Activated CD4-positive, alpha-beta T cell treated with anti-CD3 and anti-CD28 coated beads, Interleukin-2, Interleukin-4, amounts not matched to agents 100 ng/mL and 50 ng/mL, durations not matched to agents 16 hours and 8 hours (primary cell): ENCODE results near the gene NUBP2.
"Not testable (repeated sequence)": the region's sequence is repeated elsewhere in the genome, so short reads cannot be mapped to it uniquely, and the experiment has no call there.

ENCODE experiments used
- DNase-seq: peaks from one replicate; pipeline ENCODE4 v3.0.0-alpha.2; 2020; ENCODE audit warnings: low spot score

The NUBP2 gene

GRCh38 chr16:1786242-1787055, 3.7 kb downstream of the NUBP2 start:
- no peak for DNase-seq

GRCh38 chr16:1787056-1787321, 4.2 kb downstream of the NUBP2 start:
- no peak for DNase-seq

- no peak for DNase-seq
Measured at GRCh38 chr16:1787322-1788094, 4.7 kb downstream of the NUBP2 start.

GRCh38 chr16:1788095-1788707, 5.4 kb downstream of the NUBP2 start:
- DNase-seq, result no peak

- no peak for DNase-seq
Measured at GRCh38 chr16:1788708-1789100, 5.9 kb downstream of the NUBP2 start.

- no peak for DNase-seq
Measured at GRCh38 chr16:1789643-1790045, 6.9 kb downstream of the NUBP2 start.

GRCh38 chr16:1790261-1790610, 7.5 kb downstream of the NUBP2 start:
- DNase-seq, result no peak

GRCh38 chr16:1790611-1791255, 8.0 kb downstream of the NUBP2 start:
- no peak for DNase-seq

GRCh38 chr16:1791256-1791942, 8.6 kb downstream of the NUBP2 start:
- DNase-seq, result no peak

GRCh38 chr16:1791943-1792812, 9.4 kb downstream of the NUBP2 start:
- no peak for DNase-seq

- DNase-seq, result no peak
Measured at GRCh38 chr16:1792836-1793577, 10.2 kb downstream of the NUBP2 start.

- DNase-seq, result no peak
Measured at GRCh38 chr16:1793578-1794220, 10.9 kb downstream of the NUBP2 start, which contains the start of gene IGFALS. IGFALS (minus strand) TSS chr16:1793705; CDS start chr16:1793652, 53 bp downstream.

GRCh38 chr16:1794221-1794871, 11.6 kb downstream of the NUBP2 start:
- no peak for DNase-seq

- no peak for DNase-seq
Measured at GRCh38 chr16:1794908-1795666, 12.3 kb downstream of the NUBP2 start.

- not testable (repeated sequence) for DNase-seq
Measured at GRCh38 chr16:1799263-1799662, 16.5 kb downstream of the NUBP2 start.

GRCh38 chr16:1800701-1801100, 17.9 kb downstream of the NUBP2 start:
- DNase-seq, result no peak

- no peak for DNase-seq
Measured at GRCh38 chr16:1807626-1808025, 24.9 kb downstream of the NUBP2 start.

GRCh38 chr16:1808691-1809090, 25.9 kb downstream of the NUBP2 start:
- no peak for DNase-seq
